Measurements from ENCODE around the gene LSR.

LSR gene

GRCh38 chr19:35248310-35249145 lies at the start of gene LSR:
LSR (plus strand) TSS chr19:35249002; CDS start chr19:35249023, 21 bp downstream.
- DNase-seq = no peak

GRCh38 chr19:35199481-35199880 lies 49.3 kb upstream of the LSR start:
- DNase-seq = no peak

- no peak for DNase-seq
Measured at GRCh38 chr19:35202722-35203688, 45.8 kb upstream of the LSR start.

GRCh38 chr19:35204799-35205732 lies 43.7 kb upstream of the LSR start:
- DNase-seq = no peak

GRCh38 chr19:35205733-35206323 lies 43.0 kb upstream of the LSR start:
- DNase-seq = no peak

- DNase-seq = no peak
Measured at GRCh38 chr19:35206379-35206778, 42.4 kb upstream of the LSR start.

- no peak for DNase-seq
Measured at GRCh38 chr19:35206855-35207254, 41.9 kb upstream of the LSR start.

GRCh38 chr19:35207391-35207871 lies 41.4 kb upstream of the LSR start:
- DNase-seq = no peak

GRCh38 chr19:35208121-35208520 lies 40.7 kb upstream of the LSR start:
- no peak for DNase-seq

GRCh38 chr19:35209646-35210045 lies 39.2 kb upstream of the LSR start:
- no peak for DNase-seq

- DNase-seq = no peak
Measured at GRCh38 chr19:35211545-35212230, 37.1 kb upstream of the LSR start.

GRCh38 chr19:35212241-35212640 lies 36.6 kb upstream of the LSR start:
- no peak for DNase-seq

- DNase-seq = peak in 1 of 2 experiments; percentile 51
Measured at GRCh38 chr19:35213663-35214632, 34.9 kb upstream of the LSR start.

GRCh38 chr19:35214766-35215422 lies 33.9 kb upstream of the LSR start:
- DNase-seq = no peak

- no peak for DNase-seq
Measured at GRCh38 chr19:35216016-35216832, 32.6 kb upstream of the LSR start.

- DNase-seq = no peak
Measured at GRCh38 chr19:35216833-35217648, 31.8 kb upstream of the LSR start.

GRCh38 chr19:35217649-35217990 lies 31.2 kb upstream of the LSR start:
- DNase-seq = no peak

- DNase-seq = no peak
Measured at GRCh38 chr19:35219008-35219407, 29.8 kb upstream of the LSR start.

Data from NCI-H446 (cell line).